Activated B cell treated with CpG ODN at 0.5 μM for 24 hours (primary cell): ENCODE data around the gene C16orf46. TPM values are rescaled to one million over a fixed set of nuclear protein-coding genes. Genes with fewer than 3 reads are reported as not detected.
A peak's percentile ranks its signal among the peaks of the same experiment; 100 is the strongest.

Source experiments
- ATAC-seq: fragments of 200-7000 bp; cut with Tn5 transposase; one replicate; pipeline ENCODE4 v1.10.0; 2021; ENCODE audit warnings: low read depth, mild to moderate bottlenecking, moderate library complexity
- CTCF ChIA-PET: fragments of 350-600 bp; sonication (Branson Sonifier 250); formaldehyde crosslinking; loops from one replicate; lab custom pipeline; 2021; ENCODE audit warnings: antibody characterized with exemption; lab: Charles Lee
- POLR2A ChIA-PET: fragments of 350-600 bp; sonication (Branson Sonifier 250); formaldehyde crosslinking; loops from one replicate; lab custom pipeline; 2021; ENCODE audit warnings: antibody characterized with exemption; lab: Charles Lee
- DNase-seq: peaks from one replicate; pipeline ENCODE4 v3.0.0; 2022
- H3K27ac Mint-ChIP-seq: one replicate; pipeline ENCODE4 v1.8.0; 2020; ENCODE audit warnings: mixed read lengths
- H3K27me3 Mint-ChIP-seq: one replicate; pipeline ENCODE4 v1.8.0; 2021; ENCODE audit warnings: mixed read lengths
- H3K36me3 Mint-ChIP-seq: one replicate; pipeline ENCODE4 v1.8.0; 2021; ENCODE audit warnings: low read depth, mixed read lengths
- H3K4me1 Mint-ChIP-seq: one replicate; pipeline ENCODE4 v1.8.0; 2021; ENCODE audit warnings: mixed read lengths
- H3K4me3 Mint-ChIP-seq: one replicate; pipeline ENCODE4 v1.8.0; 2020; ENCODE audit warnings: mild to moderate bottlenecking, mixed read lengths
- H3K9me3 Mint-ChIP-seq: one replicate; pipeline ENCODE4 v1.8.0; 2020; ENCODE audit warnings: mixed read lengths
- intact Hi-C: fragments of 100-400 bp; cut with micrococcal nuclease; formaldehyde crosslinking; loops from one replicate; pipeline ENCODE4 v1.15.1; 2024
- total RNA-seq: library from RNA; stranded (reverse); gene quantifications from 2 replicates; pipeline ENCODE4 v1.2.3, GENCODE V29; 2022
- TF ChIP-seq, protein P1 (sequence below): fragments of 200-600 bp; IDR thresholded peaks from one replicate; pipeline ENCODE4 v1.8.0; 2022; ENCODE audit warnings: antibody characterized with exemption, mild to moderate bottlenecking

The C16orf46 gene
- total RNA-seq, 1 donor from 2014 or later: 0.75 TPM

DNA sequence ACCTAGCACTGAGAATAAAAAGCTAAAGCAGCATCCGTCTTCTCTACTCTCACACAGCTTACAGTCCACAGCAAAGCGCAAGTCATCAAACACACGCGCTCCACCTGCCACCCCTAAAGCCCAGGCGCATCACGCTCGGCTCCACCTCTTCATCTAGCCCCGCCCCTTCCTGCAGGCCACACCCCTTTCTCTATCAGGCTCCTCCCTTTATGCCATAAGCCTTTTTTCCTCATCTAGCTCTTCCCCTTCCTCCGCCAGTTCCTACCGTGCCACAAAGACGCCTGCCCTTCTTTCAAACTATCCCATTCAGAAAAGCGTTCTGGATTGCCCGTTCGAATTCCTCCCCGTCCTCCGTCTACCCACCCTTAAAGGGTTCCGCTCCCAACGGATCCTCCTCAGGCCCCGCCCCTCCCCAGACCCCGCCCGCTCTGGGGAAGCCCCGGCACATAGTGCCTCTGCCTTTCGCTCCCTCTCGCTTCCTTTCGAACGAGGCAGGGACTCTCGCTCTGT, 417 bp downstream of the C16orf46 start:
- H3K4me3 Mint-ChIP-seq: no peak overlapping the region
- peak; percentile 92 for DNase-seq
- ChIA-PET CTCF (interaction anchor here (1.5 to 3.4 kb wide), 2 partner anchors 41 to 72 kb away, joined by 3 to 21 read pairs; partner anchors contain the start of gene ATMIN), POLR2A (interaction anchor here (0.5 to 2.9 kb wide), 10 partner anchors 14 to 428 kb away, joined by 3 to 24 read pairs (median 4); partner anchors contain the start of genes ATMIN, CENPN, CMC2 and GAN)
- no peaks in the 10 kb centered on the region for H3K27me3 Mint-ChIP-seq
- H3K4me1 Mint-ChIP-seq: peaks cover 3% of the 10 kb centered on the region
- H3K36me3 Mint-ChIP-seq: no peaks in the 10 kb centered on the region
- intact Hi-C loops: loop anchor here (1.0 to 10.0 kb wide), 6 partner anchors 20 to 1094 kb away; partner anchors contain the start of genes ATMIN, CDYL2, CENPN and GAN
- H3K9me3 Mint-ChIP-seq: no peaks in the 10 kb centered on the region
- peak; percentile 85 for ATAC-seq
- H3K27ac Mint-ChIP-seq: no peak overlapping the region
- TF ChIP-seq, protein P1, sequence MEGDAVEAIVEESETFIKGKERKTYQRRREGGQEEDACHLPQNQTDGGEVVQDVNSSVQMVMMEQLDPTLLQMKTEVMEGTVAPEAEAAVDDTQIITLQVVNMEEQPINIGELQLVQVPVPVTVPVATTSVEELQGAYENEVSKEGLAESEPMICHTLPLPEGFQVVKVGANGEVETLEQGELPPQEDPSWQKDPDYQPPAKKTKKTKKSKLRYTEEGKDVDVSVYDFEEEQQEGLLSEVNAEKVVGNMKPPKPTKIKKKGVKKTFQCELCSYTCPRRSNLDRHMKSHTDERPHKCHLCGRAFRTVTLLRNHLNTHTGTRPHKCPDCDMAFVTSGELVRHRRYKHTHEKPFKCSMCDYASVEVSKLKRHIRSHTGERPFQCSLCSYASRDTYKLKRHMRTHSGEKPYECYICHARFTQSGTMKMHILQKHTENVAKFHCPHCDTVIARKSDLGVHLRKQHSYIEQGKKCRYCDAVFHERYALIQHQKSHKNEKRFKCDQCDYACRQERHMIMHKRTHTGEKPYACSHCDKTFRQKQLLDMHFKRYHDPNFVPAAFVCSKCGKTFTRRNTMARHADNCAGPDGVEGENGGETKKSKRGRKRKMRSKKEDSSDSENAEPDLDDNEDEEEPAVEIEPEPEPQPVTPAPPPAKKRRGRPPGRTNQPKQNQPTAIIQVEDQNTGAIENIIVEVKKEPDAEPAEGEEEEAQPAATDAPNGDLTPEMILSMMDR: no peak

DNA sequence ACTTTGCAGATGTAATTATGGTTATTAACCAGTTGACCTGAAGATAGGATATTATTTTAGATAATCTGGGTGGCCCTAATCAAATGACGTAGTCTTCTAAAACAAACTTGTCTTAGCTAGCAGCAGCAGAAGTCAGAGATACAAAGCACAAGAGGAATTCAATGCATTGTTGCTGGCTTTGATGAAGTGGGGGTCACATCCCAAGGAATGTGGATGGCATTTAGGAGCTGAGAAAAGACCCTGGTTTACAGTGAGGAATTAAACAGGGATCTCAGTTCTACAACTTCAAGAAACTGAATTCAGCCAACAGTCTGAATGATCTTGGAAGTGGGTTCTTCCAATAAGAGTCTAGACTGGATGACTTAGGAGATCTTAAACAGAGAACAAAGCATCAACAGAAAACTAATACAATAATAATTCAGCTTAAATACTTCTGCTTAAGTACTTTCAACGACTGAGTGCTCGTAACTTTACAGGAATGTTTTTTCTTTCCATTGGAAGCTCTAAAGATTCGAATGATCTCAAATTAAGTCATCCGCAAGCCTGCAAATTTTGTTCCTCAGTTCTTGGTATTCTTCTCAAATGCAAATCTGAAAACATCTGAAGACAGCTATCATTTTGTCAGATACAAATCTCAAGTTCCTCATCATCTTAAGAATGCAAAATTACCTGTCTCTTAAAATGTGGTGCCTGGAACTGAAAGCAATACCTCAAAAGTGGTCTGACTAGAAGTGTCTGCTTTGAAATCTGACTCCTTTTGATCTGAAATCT, 3.3 kb downstream of the C16orf46 start:
- intact Hi-C loops: loop anchor here (10.0 kb wide), 1 partner anchor 269 kb away; the partner anchor contains the start of gene CDYL2
- no peak overlapping the region for H3K27ac Mint-ChIP-seq
- ChIA-PET CTCF (interaction anchor here (0.8 kb wide), 1 partner anchor 38 kb away, joined by 3 read pairs; the partner anchor contains the start of gene ATMIN), POLR2A (interaction anchor here (0.6 kb wide), 1 partner anchor 119 kb away, joined by 3 read pairs; no protein-coding TSS in a partner anchor)
- H3K4me3 Mint-ChIP-seq: no peak overlapping the region
- peaks cover 3% of the 10 kb centered on the region for H3K4me1 Mint-ChIP-seq
- TF ChIP-seq, protein P1: no peak
- H3K9me3 Mint-ChIP-seq: no peaks in the 10 kb centered on the region
- DNase-seq (no peak), ATAC-seq (no peak)
- no peaks in the 10 kb centered on the region for H3K36me3 Mint-ChIP-seq
- H3K27me3 Mint-ChIP-seq: no peaks in the 10 kb centered on the region

DNA sequence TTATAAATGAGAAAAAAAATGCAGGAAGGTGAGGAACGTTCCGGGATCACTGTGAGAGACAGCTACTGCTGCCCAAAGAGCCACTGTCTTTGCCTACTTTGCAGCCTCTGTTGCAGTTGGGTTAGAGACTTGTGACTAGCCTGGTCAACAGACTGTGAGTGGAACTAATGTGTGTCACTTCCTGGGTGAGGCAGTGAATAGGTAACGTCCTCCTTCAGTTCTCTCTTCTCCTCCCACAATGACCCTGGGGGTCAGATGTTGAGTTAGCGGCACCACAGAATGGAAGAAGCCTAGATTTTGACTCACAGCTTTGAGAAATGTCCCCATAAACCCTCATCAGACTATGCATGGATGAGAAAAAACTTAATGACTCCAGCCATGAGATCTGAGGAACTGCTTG, 5.2 kb downstream of the C16orf46 start:
- Mint-ChIP-seq H3K4me3 (no peak overlapping the region), H3K36me3 (no peaks in the 10 kb centered on the region), H3K9me3 (no peaks in the 10 kb centered on the region), H3K27ac (no peak overlapping the region), H3K27me3 (peaks cover 3% of the 10 kb centered on the region), H3K4me1 (no peaks in the 10 kb centered on the region)
- POLR2A ChIA-PET: no interaction called here
- DNase-seq (no peak), ATAC-seq (no peak)
- CTCF ChIA-PET: interaction anchor here (0.7 kb wide), 1 partner anchor 23 kb away, joined by 3 read pairs; no protein-coding TSS in a partner anchor
- intact Hi-C loops: loop anchor here (10.0 kb wide), 1 partner anchor 267 kb away; the partner anchor contains the start of gene CDYL2
- TF ChIP-seq, protein P1: no peak

DNA sequence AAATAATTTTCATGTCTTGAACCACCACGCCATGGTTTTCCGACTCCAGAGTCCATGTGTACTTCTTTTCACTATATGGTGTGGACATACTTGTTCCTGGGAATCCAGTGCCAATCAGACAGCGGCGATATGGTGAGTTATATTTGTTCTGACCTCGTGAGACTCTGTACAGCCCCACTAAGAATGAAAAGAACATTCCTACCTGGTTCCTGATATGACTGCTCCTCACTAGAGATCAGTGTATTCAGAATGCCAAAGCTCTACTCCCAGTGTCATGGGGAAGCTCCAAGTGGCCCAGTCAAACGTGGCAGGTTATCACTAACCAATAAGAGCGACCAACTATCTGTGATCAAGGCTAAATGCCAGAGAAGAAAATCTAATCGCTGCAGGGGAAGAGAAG, 6.1 kb downstream of the C16orf46 start:
- Mint-ChIP-seq H3K27ac (no peak overlapping the region), H3K9me3 (no peaks in the 10 kb centered on the region), H3K36me3 (no peaks in the 10 kb centered on the region), H3K4me3 (no peak overlapping the region), H3K4me1 (no peaks in the 10 kb centered on the region), H3K27me3 (peaks cover 3% of the 10 kb centered on the region)
- TF ChIP-seq, protein P1: no peak
- ATAC-seq (no peak), DNase-seq (no peak)
- POLR2A ChIA-PET: no interaction called here
- intact Hi-C loops: loop anchor here (10.0 kb wide), 1 partner anchor 266 kb away; the partner anchor contains the start of gene CDYL2
- CTCF ChIA-PET: no interaction called here

DNA sequence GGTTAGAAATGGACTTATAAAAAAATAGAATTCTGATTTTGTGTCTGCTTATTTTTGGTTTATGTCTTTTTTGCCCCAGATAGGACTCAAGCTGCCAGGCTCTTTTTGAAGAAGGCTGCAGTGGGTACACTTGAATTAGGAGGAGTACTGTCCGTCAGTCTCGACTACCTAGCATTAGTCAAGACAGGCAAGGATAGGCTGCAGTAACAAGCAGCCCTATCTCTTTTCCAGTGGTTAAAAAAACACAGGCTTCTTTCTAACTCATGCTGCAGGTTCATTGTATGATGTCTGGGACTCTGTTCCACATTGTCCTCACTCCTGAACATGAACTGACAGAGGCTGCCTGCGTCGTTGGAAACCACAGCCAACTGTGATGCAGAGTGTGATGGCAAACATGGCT, 8.0 kb downstream of the C16orf46 start:
- H3K9me3 Mint-ChIP-seq: no peaks in the 10 kb centered on the region
- TF ChIP-seq, protein P1: no peak
- ChIA-PET POLR2A (no interaction called here), CTCF (no interaction called here)
- intact Hi-C loops: no loop called here
- no peak overlapping the region for H3K4me3 Mint-ChIP-seq
- no peak for DNase-seq
- no peak overlapping the region for H3K27ac Mint-ChIP-seq
- H3K4me1 Mint-ChIP-seq: no peaks in the 10 kb centered on the region
- no peaks in the 10 kb centered on the region for H3K36me3 Mint-ChIP-seq
- H3K27me3 Mint-ChIP-seq: peaks cover 3% of the 10 kb centered on the region
- no peak for ATAC-seq
